HG03520 (cell line): ENCODE measurements around the gene TPPP3.
"Not testable (repeated sequence)": the region's sequence is repeated elsewhere in the genome, so short reads cannot be mapped to it uniquely, and the experiment has no call there.

ENCODE experiments used
- ATAC-seq: cut with Tn5 transposase; IDR thresholded peaks from one replicate; pipeline ENCODE4 v1.9.1; 2021; ENCODE audit warnings: mild to moderate bottlenecking, moderate library complexity; ENCODE audit not compliant: unreplicated experiment

Gene TPPP3

GRCh38 chr16:67391424-67392300 is 1.6 kb downstream of the TPPP3 start:
- no peak for ATAC-seq

GRCh38 chr16:67390816-67391423 is 2.4 kb downstream of the TPPP3 start:
- ATAC-seq = no peak

GRCh38 chr16:67389911-67390815 is 3.1 kb downstream of the TPPP3 start:
- no peak for ATAC-seq

- ATAC-seq = no peak
Measured at GRCh38 chr16:67388591-67388990, 4.7 kb downstream of the TPPP3 start.

GRCh38 chr16:67388191-67388590 is 5.1 kb downstream of the TPPP3 start:
- no peak for ATAC-seq

- ATAC-seq = no peak
Measured at GRCh38 chr16:67387479-67388079, 5.7 kb downstream of the TPPP3 start.

- ATAC-seq = no peak
Measured at GRCh38 chr16:67386861-67387455, 6.3 kb downstream of the TPPP3 start.

GRCh38 chr16:67384778-67385510 is 8.4 kb downstream of the TPPP3 start:
- ATAC-seq = no peak

- ATAC-seq = no peak
Measured at GRCh38 chr16:67383284-67383683, 10.0 kb downstream of the TPPP3 start.

- no peak for ATAC-seq
Measured at GRCh38 chr16:67378642-67379041, 14.7 kb downstream of the TPPP3 start.

GRCh38 chr16:67376012-67376411 is 17.3 kb downstream of the TPPP3 start:
- ATAC-seq = not testable (repeated sequence)

- no peak for ATAC-seq
Measured at GRCh38 chr16:67372664-67373063, 20.6 kb downstream of the TPPP3 start.

- ATAC-seq = no peak
Measured at GRCh38 chr16:67370661-67371060, 22.6 kb downstream of the TPPP3 start.

- ATAC-seq = no peak
Measured at GRCh38 chr16:67364600-67365235, 28.6 kb downstream of the TPPP3 start.

GRCh38 chr16:67361038-67361437 is 32.3 kb downstream of the TPPP3 start:
- ATAC-seq = no peak

GRCh38 chr16:67359540-67360269 is 33.6 kb downstream of the TPPP3 start:
- not testable (repeated sequence) for ATAC-seq

- ATAC-seq = no peak
Measured at GRCh38 chr16:67357561-67357960, 35.7 kb downstream of the TPPP3 start.

GRCh38 chr16:67356396-67356795 is 36.9 kb downstream of the TPPP3 start:
- no peak for ATAC-seq

GRCh38 chr16:67352463-67352862 is 40.8 kb downstream of the TPPP3 start:
- ATAC-seq = not testable (repeated sequence)
